K562 (cell line): ENCODE data around the gene CALML3. TPM values are rescaled to one million over a fixed set of nuclear protein-coding genes. Genes with fewer than 3 reads are reported as not detected.

Experiments used
- ARID1B ChIP-seq: fragments of 450-650 bp; IDR thresholded peaks from 2 replicates; pipeline ENCODE4 v1.6.1; 2016; ENCODE audit warnings: antibody characterized with exemption, mild to moderate bottlenecking, inconsistent platforms
- CCNT2 ChIP-seq: IDR thresholded peaks from 2 replicates; pipeline ENCODE4 v1.6.1; 2011; ENCODE audit warnings: borderline replicate concordance, low read depth, mild to moderate bottlenecking, moderate library complexity, mixed read lengths, low read length; ENCODE audit not compliant: insufficient read length; ENCODE audit errors: extremely low read depth
- CXXC5 ChIP-seq: fragments of 250-450 bp; sonication (Bioruptor Pico); IDR thresholded peaks from 2 replicates; pipeline ENCODE4 v1.8.0; 2022; ENCODE audit warnings: inconsistent platforms, mild to moderate bottlenecking, moderate library complexity
- FOXK1 ChIP-seq: sonication (generic); formaldehyde crosslinking; IDR thresholded peaks from 2 replicates; pipeline ENCODE4 v1.8.0; 2022; ENCODE audit warnings: missing genetic modification reagents, mild to moderate bottlenecking, borderline replicate concordance
- JUND ChIP-seq, 2 experiments: IDR thresholded peaks; 2 replicates in 1 of 2; 3 replicates in 1 of 2; pipeline ENCODE4 v1.6.1; 2011; ENCODE audit warnings: borderline replicate concordance in 2 of 2, low read depth in 2 of 2, low read length in 2 of 2, improper control_type of control experiment in 1 of 2, missing biosample characterization in 1 of 2, missing genetic modification characterization in 1 of 2, missing genetic modification reagents in 1 of 2
- KLF10 ChIP-seq: fragments of 250-450 bp; sonication (Bioruptor Pico); IDR thresholded peaks from 2 replicates; pipeline ENCODE4 v1.6.1; 2021; ENCODE audit warnings: matching md5 sums
- RBBP5 ChIP-seq: fragments of 200-600 bp; sonication (generic); IDR thresholded peaks from 2 replicates; pipeline ENCODE4 v1.6.1; 2012; ENCODE audit warnings: borderline replicate concordance, mild to moderate bottlenecking, low read length, control low read depth, inconsistent platforms; ENCODE audit not compliant: insufficient read depth, poor library complexity, severe bottlenecking
- TAF1 ChIP-seq: IDR thresholded peaks from 2 replicates; pipeline ENCODE4 v1.6.1; 2011; ENCODE audit warnings: mild to moderate bottlenecking, low read length, moderate library complexity; ENCODE audit not compliant: insufficient read depth, control insufficient read depth, severe bottlenecking; ENCODE audit errors: extremely low read depth
- polyA plus RNA-seq, 8 experiments: library from polyadenylated mRNA; depleted of rRNA in 4 of 8; stranded (reverse) in 5 of 8; unstranded in 3 of 8; fragments of >200 nt; fragmentation: Nextera tagmentation in 2 of 8; fragmentation: Illumina TruSeq in 1 of 8; extraction: Ambion mirVana in 2 of 8; extraction: Trizol in 1 of 8; gene quantifications; 2 replicates each; pipeline versions ENCODE4 v1.2.1 to v1.2.3, GENCODE V29; 2011 to 2014; ENCODE audit warnings: inconsistent platforms in 1 of 8, missing spikeins in 1 of 8
- total RNA-seq, 7 experiments: library from RNA; depleted of rRNA in 6 of 7; stranded (reverse); fragments of >200 nt in 6 of 7; fragmentation: Illumina TruSeq in 2 of 7; extraction: Trizol in 2 of 7; gene quantifications; 2 replicates each; pipeline versions ENCODE4 v1.2.1 to v1.2.3, GENCODE V29; 2011 to 2021; ENCODE audit warnings: low replicate concordance in 1 of 7
- TF ChIP-seq, protein P1 (sequence below), 2 experiments: IDR thresholded peaks; 2 replicates each; pipeline ENCODE4 v1.6.1; 2012; ENCODE audit warnings: improper control_type of control experiment in 2 of 2, low read depth in 2 of 2, low read length in 2 of 2, borderline replicate concordance in 1 of 2
- TF ChIP-seq, protein P2 (sequence below), 2 experiments: fragments of 450-650 bp; formaldehyde crosslinking in 1 of 2; IDR thresholded peaks; 2 replicates each; pipeline versions ENCODE4 v1.4.0 to v1.6.1; 2014 to 2020; ENCODE audit warnings: mild to moderate bottlenecking in 2 of 2, borderline replicate concordance in 1 of 2, low read depth in 1 of 2
- TF ChIP-seq, protein P3 (sequence below): fragments of 200-800 bp; sonication (Bioruptor generic); IDR thresholded peaks from 2 replicates; pipeline ENCODE4 v1.6.1; 2017; ENCODE audit warnings: missing genetic modification characterization, missing compliant biosample characterization

Gene CALML3
- total and polyA plus RNA-seq, 9 of the 15 experiments (the other 6 are each of a cell fraction or from before 2014, with no cell fraction given), result not detected

DNA sequence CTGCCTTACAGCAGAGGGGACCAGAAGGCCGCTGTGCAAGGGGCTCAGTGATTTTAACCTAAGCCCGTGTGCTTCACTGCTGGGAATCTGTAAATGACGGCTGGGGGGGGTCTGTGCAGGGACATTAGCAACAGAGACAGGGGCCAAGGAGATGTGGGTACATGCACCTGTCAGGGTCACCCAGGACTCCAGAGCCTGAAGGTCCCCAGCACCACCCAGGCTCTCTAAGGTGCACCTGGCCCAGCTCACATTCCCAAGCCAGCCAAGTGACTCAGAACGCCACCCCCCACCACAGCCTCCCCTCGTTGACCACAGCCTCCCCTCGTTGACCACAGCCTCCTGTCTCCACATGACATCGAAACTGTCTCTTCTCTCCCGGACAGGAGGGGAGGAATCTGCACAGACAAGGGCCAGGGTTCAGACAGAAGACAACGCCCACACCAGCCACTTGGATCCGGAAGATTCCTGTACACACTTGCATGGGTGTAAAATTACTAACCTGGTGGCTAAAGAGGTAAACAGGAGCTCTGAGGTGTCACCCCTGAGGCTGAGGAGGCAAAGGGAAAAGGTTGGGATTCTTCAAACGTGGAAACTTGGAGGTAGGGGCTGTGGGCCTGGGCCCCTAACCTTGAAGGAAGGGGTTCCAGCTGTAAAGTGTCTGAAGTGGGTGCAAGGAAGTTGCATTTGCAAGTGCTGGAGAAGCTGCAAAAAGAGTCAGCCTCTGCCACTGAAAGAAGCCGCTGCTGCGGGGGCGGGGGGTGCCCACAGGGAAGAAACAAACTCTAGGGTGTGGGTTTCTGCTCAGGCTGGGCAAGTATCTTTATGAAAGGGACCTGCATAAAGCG, 27.0 kb downstream of the CALML3 start (continued):
- TF ChIP-seq FOXK1 (CRISPR knock-in tag) (peak; percentile 58; the same call in 1 of the 2 replicates), CCNT2 (no peak), RBBP5 (no peak), KLF10 (no peak), JUND (IDR thresholded peaks at IDR 0.05; ENCODE audit: borderline replicate concordance, low read depth, low read length) (peak; percentile 70), JUND (tag; IDR thresholded peaks at IDR 0.05; ENCODE audit: borderline replicate concordance, low read depth, low read length) (no peak; the same call in 2 of the 3 replicates), CXXC5 (CRISPR knock-in tag) (0 out of 2 replicates have a peak, but pooled peaks have one; percentile 11), TAF1 (no peak), ARID1B (peak; percentile 58; the same call in 1 of the 2 replicates)
- TF ChIP-seq, protein P1, sequence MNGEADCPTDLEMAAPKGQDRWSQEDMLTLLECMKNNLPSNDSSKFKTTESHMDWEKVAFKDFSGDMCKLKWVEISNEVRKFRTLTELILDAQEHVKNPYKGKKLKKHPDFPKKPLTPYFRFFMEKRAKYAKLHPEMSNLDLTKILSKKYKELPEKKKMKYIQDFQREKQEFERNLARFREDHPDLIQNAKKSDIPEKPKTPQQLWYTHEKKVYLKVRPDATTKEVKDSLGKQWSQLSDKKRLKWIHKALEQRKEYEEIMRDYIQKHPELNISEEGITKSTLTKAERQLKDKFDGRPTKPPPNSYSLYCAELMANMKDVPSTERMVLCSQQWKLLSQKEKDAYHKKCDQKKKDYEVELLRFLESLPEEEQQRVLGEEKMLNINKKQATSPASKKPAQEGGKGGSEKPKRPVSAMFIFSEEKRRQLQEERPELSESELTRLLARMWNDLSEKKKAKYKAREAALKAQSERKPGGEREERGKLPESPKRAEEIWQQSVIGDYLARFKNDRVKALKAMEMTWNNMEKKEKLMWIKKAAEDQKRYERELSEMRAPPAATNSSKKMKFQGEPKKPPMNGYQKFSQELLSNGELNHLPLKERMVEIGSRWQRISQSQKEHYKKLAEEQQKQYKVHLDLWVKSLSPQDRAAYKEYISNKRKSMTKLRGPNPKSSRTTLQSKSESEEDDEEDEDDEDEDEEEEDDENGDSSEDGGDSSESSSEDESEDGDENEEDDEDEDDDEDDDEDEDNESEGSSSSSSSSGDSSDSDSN (IDR thresholded peaks at IDR 0.05; ENCODE audit: borderline replicate concordance in 1 of 2, low read depth in 2 of 2, low read length in 2 of 2), result no peak
- TF ChIP-seq, protein P2, sequence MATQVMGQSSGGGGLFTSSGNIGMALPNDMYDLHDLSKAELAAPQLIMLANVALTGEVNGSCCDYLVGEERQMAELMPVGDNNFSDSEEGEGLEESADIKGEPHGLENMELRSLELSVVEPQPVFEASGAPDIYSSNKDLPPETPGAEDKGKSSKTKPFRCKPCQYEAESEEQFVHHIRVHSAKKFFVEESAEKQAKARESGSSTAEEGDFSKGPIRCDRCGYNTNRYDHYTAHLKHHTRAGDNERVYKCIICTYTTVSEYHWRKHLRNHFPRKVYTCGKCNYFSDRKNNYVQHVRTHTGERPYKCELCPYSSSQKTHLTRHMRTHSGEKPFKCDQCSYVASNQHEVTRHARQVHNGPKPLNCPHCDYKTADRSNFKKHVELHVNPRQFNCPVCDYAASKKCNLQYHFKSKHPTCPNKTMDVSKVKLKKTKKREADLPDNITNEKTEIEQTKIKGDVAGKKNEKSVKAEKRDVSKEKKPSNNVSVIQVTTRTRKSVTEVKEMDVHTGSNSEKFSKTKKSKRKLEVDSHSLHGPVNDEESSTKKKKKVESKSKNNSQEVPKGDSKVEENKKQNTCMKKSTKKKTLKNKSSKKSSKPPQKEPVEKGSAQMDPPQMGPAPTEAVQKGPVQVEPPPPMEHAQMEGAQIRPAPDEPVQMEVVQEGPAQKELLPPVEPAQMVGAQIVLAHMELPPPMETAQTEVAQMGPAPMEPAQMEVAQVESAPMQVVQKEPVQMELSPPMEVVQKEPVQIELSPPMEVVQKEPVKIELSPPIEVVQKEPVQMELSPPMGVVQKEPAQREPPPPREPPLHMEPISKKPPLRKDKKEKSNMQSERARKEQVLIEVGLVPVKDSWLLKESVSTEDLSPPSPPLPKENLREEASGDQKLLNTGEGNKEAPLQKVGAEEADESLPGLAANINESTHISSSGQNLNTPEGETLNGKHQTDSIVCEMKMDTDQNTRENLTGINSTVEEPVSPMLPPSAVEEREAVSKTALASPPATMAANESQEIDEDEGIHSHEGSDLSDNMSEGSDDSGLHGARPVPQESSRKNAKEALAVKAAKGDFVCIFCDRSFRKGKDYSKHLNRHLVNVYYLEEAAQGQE (IDR thresholded peaks at IDR 0.05; ENCODE audit: borderline replicate concordance), result peak; percentile 92
- TF ChIP-seq, protein P2 (CRISPR knock-in tag; IDR thresholded peaks at IDR 0.05; ENCODE audit: low read depth), result no peak
- TF ChIP-seq, protein P3, sequence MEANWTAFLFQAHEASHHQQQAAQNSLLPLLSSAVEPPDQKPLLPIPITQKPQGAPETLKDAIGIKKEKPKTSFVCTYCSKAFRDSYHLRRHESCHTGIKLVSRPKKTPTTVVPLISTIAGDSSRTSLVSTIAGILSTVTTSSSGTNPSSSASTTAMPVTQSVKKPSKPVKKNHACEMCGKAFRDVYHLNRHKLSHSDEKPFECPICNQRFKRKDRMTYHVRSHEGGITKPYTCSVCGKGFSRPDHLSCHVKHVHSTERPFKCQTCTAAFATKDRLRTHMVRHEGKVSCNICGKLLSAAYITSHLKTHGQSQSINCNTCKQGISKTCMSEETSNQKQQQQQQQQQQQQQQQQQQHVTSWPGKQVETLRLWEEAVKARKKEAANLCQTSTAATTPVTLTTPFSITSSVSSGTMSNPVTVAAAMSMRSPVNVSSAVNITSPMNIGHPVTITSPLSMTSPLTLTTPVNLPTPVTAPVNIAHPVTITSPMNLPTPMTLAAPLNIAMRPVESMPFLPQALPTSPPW (CRISPR knock-in tag), result peak; percentile 84
